ENCODE data around the gene ANKH.

The ANKH gene

DNA sequence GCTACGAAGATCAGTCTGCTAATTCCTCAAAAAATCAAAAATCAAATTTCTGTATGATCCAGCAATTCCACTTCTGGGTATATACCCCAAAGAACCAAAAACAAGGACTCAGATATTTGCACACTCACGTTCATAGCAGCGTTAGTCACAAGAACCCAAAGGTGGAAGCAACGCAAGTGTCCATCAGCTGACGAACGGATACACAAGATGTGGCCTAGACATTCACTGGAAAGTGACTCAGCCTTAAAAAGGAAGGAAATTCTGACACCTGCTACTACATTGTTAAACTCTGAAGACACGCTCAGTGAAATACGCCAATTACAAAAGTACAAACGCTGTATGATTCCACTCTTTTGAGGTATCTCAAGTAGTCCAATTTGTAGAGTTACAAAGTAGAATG, 113.7 kb downstream of the ANKH start:
- no peak for DNase-seq

DNA sequence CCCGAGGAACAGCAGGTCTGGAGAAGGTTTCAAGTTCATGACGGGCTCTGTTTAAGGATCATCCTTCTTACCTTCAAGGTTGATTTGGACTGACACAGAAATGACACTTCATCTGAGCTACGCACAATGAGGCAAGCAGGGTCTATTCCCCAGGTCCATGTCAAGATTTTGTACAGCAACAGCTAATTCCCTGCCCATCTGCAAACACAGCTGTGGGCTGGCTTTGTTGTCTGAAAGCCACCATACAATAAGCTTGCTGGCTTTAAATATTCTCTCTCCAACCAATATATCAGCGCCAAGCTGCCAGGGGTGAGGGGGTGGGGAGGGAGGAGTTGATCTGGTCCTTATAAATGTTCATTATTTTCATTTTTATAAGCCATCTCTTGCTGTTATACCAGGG, 115.1 kb downstream of the ANKH start:
- no peak for DNase-seq

DNA sequence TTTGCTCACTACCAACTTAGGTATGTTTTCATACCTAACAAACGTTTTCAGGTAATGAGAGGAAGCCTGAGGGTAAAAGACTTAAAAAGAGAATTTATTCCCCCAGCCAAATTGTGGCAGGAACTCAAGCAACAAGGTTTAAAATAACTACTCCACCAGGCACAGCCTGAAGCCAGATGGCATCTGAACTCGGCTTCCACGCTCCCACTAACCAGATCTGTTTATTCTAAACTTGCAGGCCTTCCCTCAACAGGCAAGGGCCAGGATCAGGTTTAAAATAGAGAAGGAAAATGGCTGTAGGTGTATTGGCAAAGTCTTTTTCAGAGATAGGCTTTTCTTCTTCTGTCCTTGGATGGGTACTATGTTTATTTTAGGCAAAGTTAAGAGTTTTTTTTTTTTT, 117.6 kb downstream of the ANKH start:
- DNase-seq = no peak

DNA sequence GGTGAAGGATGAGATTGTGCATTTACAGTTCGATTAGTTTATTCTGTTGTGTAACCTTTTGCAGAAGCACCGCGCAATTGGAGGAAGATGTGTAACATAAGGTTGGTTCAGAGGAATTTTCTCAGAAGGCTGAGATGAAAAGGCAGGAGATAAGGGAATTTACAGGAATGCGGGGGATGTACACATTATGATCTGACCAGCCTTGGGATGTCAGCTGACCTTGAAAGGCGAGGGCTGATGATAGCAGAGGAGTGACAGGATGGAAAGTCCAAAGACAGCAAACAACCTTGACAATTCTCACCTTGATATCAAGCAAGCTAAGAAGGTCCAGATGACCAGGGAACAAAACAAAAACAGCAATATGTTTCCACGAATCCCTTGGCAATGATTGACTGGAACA, 118.3 kb downstream of the ANKH start:
- no peak for DNase-seq

DNA sequence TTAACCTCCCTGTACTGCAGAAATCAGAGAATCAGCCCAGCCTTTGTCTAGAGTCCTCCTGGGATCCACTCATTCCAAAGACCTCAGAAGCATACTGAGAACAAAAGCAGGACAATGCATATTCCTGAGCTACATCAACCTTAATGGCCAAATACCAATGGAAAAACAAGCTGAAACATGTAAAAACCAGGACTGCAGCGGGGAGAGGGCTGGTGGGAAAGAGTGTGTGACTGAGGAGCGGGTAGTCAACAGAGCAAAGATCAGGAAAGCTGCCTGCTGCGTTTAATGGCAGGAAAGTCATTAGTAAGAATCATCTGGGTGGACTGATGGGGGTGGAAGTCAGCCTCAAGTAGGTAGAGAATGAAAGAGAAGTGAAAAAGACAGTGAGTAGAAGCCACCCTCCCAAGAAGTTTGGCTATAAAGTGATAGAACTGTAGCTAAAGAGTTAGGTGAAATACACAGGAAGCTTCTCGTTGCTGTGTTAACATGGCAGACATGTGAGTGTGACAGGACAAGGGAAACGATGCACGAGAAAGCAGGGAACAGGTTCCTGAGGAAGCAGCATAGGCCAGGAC, 119.0 kb downstream of the ANKH start:
- no peak for DNase-seq

DNA sequence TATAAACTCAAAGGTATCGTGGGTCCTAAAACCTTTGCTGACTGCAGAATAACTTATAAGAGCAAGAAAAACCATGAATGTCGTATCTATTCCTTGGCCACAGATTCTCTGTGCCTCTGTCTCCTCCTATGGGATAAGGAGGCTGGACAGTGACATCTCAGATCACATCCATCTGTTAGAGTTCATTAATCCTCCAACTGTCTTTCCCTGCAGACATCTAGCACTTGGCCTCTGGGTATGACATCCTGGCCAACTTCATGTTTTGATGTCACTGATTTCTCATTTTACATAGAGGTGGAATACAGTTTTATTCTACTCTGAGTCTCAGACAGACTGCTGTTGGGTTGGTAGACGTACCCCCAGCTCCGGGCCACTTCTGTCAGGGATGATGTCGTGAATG, 120.9 kb downstream of the ANKH start:
- no peak for DNase-seq

DNA sequence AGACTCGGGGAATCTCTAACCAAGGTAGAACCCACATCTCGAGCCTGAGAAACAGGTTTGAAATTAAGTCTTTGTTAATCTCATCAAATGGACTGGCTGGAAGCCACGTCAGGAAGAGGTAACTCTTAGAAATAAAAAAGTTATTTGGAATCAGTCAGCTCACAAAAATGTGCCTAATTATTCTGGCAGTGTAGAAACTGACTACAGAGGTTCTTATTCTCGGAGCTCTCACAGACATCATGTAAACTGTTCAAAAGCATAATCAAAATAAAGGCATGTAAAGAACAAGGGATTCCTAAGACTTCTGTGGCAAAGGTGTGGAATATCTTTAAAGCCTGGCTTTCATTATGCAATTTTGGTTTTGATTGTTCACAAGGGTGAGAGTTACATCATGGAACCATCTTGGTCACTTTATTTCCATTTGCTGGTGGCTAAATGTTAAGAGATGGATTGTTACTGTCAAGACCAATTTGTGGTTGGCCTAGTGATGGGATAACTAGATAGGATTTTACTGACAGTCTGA, 121.9 kb downstream of the ANKH start:
- no peak for DNase-seq

DNA sequence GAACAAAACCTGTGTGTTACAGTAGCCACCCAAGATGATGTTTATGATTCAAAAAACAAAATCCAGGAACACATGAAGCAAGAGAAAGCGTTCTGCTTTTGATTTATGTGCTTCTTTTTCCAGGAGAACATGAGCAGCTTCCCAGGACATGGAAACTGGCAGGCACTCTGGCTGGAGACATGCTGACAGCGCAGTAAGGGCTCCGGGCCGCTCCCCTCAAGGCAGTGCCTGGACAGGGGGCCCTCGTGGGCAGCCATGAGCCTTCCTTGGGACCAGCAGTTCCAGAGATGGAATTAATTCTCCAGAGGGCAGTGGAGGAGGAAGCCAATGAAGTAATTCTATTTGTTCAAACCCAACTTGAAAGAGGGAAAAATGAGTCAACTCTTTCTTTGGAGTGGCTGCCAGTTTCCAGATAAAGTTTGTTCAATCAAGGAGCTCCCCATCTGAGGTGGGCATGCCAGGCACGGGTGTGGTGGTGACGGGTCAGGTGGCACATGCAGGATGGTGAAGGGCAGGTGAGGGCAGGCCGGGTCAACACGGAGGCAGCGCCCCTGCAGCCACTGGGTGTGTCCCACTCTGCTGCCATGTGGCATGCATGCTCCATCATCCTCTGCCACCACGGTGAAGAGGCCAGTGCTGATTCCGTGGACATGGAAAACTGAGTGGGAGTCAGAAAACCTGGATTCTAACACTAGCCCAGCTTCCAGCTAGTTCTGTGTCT, 123.2 kb downstream of the ANKH start:
- no peak for DNase-seq

DNA sequence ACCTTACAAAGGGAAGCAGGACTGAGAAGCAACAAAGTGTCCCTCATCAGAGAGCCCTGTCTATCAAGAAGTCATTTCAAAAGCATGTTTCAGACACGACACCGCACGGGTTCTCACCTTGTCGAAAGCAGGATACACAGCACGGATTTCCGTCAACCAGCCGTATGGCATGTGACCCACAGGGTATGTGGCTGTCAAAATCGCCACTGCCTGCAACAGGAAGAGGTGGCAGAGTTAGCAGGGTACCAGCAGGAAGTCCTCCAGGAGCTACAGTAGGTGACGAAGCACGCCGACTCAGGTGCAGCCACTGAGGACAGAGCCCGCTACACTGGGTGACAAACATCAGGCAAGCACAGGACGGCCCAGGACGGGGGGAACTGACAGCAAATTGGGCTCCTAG, 125.8 kb downstream of the ANKH start:
- DNase-seq = no peak

DNA sequence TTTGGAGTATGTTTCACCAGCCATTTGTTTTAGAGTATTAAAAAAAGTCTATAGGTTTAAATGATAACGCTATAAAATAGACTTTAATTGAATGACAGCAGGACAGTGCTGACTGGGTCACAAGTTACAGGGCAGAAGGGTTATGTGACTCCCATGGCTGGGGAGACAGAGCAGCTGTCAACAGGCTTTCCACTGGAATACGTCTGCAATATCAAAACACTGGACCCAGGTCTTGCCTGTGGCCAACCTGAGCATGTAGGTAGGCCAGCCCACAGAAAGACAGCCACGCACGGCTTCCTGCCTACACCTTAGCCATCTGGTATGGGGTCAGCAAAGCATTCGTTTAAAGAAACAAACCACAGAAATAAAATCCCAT, 126.4 kb downstream of the ANKH start:
- DNase-seq = no peak

DNA sequence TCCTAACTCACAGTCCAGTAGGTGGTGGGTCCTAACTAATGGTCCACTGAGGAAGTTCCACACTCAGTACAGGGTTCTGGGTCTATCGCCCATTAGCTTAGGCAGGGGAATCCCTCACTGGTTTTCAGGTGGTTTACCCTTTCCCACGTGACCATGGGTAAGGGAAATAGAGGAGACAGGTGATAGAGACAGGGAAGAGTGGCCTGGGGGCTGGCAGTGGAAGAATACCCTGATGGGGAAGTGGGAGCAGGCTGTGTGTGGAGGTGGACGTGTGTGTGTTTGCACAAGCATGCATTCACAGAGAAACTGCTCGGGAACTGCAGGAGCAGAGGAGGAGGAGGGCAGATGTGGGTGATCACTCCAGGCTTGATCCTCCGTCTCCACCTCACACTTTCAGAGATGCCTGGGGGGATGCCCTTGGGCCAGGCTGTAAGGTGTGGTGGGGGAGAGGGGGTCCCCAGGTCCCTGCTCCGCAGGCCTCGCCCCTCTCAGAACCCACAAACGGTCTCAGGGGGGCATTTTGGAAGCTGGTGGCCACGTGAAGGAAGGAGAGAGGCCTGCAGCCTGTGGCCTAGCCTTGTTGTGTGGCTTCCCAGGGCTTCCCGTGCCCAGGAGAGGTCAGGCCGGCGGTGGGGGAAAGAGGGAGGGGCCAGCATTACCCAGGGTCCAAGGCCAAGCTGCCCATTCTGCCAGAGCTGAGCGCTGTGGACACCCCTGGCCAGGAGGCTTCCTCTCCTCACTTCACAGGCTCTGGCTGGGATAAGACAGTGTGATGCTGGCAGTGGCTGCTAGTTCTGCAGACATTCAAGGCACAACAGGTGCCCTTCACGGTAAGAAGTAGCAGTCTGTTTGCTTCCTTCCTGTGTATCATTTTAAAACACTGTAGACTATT, 127.0 kb downstream of the ANKH start:
- no peak for DNase-seq

DNA sequence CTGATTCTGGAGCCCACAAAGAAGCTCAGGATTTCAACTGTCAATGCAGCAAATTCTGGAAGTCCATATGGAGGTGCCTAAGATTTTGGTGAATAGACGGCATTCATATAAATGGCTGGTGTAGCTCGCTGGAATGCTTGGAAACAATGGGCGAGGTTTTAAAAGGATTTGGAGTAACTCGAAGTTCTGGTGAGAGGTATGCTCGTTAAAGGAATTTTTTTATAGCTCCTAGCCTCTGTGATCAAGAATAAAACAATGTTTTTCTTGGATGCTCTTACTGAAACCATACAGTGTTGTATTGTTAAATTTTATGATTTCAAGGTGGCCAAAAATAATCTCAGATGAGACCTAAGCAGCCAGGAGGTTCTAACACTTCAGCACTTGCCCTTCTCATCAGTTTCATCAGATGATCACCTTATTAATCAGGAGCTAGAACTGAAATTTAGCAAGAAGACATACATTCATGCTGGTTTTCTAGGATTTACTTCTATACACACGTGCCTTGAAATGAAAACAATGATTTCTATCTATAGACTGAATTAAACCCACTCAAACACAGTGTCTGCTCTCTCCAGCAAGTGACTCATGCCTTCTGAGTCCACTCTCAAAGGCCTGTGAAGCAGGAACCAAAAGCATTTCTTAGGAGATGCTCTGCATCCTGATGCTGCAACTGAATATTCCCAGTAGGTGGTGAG, 127.8 kb downstream of the ANKH start:
- DNase-seq = no peak

DNA sequence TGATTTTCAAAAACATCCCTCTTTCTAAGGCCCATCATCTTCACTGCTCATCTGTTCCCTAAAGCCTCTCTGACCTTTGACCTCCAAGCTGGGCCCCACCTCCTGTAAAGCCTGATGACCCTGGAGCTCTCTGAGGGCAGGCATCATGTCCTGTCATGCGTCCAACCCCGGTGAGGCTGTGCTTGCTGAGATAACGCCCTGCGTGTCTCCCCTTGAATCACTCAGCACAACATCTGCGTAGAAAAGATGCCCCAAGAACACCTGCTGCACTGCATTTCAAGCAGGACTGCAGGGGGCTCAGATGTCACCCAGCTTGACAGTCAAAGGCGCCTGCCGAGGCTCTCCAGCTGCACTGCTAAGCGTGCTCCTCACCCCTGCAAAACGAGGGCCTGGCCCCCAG, 129.1 kb downstream of the ANKH start:
- DNase-seq = no peak

DNA sequence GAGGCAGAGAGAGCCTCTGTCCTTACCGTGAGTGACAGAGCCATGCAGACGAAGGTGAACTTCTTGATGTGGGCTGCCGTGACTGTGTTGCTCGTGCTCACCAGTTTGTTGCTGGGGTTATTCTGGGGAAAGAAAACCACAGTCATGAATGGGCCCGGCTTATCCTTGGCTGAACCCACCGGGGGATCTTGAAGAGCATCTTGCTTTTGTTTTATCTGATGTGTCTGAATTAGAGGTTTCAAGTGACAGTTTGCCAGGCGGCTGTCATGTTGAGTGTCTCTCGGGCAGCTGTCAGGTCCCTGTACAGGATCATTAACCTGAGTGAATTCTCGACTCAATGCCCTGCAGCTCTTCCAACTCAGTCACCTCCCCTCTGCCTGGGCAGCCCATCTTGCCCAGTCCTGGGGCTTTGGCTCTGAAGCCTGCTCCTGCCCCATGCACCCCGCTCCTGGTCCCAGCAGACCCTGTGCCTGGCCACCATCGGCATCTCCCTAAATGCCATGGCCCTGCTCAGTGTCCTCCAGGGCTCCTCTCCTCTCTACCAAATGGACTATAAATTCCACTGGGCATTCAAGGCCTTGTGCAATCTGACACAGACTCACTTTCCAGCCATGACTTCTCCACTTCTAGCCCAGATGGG, 129.7 kb downstream of the ANKH start:
- DNase-seq = no peak

DNA sequence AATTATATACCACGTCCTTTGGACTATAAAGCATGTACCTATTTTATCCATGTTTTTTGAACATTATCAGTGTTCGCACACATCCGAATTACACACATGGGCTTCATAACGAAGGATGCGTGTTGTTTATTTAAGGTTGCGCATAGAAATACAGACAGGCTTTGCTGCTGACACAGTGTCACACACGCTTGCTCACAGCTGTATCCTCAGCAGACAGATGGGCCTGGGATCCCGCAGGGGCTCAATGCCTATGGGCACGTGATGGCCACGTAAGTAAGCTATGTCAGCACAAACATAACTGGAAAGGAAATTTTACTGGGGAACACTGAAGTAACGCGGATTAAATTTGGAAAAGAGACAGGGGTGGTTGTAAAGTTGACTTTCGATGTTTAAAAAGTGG, 130.4 kb downstream of the ANKH start:
- DNase-seq = no peak

DNA sequence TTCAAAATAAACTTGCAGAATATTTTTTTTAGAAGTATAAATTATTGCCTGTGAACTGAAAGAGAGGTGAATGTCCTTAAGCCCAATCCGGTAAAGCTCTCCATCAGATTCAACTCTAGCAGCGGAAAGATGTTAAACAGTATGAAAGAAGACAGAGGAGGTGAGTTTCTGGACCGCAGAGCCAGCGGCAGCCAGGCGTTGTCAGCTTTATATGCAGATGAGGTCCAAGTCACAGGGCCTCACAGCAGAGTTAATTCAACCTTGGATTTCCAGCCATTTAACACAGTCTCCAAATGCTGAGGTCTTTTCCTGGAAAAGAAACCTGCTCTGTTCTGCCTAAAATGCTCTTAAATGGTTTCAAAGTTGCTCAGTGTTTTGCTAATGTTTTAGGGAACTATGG, 131.6 kb downstream of the ANKH start:
- no peak for DNase-seq

DNA sequence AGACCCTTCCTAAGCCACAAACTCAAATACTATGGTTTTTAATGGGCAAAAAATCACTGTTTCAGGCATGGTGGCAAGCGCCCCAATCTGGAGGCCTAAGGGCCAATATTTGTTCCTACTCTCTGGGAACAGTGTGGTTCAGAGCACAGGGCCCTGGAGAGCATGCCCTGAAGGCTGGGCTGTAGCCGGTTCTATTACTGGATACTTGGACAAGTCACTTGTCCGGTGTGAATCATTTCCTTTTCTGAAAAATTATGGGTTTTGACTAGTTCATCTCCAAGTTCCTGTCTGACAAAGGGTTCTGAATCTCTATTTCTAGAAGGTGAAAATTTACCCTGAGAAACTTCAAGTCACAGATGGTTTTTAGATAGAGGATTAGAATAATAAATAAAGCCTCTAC, 132.0 kb downstream of the ANKH start:
- no peak for DNase-seq

DNA sequence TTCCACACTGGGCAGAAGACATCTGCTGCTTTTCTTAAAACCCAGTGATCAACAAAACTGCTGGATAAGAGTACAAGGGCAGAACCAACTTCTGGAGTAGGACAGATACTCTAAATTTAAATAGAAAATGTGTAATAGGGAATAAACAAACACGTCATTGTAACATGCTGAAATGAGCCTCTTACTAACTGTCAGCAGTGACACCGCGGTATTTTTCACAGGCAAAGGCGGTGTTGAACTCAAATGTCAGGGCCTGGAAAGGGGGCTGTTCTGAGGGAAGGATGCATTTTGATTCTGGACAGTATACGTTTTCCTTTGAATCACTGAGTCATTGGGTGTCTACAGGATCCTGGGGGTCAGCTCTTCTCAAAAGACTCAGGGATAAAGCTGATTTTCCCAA, 133.5 kb downstream of the ANKH start:
- no peak for DNase-seq

DNA sequence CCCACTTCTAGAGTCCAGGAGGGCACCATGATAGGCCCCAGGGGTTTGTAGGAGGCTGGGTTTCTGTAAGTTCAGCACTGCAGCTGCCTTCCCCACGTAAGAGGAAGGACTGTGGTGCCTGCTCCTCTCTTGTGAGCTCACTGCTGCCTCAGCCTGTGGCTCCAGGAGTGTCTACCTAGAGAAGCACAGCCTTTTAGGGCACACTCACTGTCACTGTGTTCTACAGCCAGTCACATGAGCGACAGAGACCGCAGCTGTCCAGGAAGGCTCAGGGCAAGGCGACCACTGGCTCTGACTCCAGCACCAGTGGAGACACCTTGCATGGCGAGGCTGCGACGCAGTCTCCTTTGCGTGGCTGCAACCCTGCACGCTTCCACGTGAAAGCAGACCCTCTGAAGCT, 134.3 kb downstream of the ANKH start:
- no peak for DNase-seq

DNA sequence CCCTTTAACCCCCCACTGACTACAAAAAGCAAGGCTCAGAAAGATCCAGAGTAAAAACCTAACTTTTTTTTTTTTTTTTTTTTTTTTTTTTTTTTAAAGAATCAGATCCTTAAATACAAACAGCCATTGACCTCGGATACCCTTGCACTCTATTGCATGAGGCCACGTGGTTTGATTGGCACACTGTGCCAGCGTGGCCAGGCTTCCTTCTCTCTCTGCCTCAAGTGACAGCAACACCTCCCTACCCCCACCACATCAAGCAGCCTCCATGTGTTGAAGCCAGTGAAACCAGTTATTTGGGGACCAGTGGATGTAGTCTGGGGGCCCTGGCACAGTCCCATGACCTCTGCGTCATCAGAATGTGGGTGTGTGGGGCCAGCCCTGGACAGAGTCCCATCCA, 135.6 kb downstream of the ANKH start:
- DNase-seq = no peak

DNA sequence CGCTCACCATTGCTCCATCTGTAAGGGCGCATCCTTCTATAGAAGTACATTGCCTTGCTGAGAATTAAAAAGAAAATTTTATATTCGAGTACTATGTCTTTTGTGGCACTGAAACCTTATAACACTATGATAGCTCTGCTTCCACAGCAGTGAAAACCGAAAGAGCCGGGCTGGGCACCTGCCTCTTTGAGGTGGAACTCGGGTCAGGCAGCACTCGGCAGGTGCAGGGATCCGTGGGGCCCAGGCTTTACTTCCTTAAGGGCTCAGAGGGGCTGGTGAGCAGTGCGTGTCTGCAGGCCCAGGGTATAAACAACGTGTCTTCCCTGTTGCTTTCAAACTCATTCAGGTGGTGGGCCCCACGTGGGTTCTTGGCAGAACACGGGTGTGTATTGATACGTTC, 137.2 kb downstream of the ANKH start:
- DNase-seq = no peak

DNA sequence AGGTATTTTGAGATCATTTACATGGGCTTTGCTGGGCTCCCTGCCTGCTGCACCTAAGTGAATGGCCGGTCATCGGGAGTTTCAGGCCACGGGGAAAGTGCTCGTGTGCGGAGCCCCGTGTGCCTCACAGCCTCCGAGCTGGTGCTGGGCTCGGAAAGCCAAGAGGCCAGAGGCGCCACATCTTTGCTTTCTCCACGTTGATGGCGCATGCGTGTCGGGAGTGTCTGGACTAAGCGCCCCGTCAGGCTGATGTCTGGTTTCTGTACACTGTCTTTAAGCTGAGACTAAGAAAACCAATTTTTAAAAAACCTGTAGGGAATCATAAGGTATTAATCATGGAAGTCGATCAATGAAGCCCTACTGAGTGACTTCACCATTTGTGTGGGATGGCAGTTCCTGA, 137.9 kb downstream of the ANKH start:
- DNase-seq = no peak

DNA sequence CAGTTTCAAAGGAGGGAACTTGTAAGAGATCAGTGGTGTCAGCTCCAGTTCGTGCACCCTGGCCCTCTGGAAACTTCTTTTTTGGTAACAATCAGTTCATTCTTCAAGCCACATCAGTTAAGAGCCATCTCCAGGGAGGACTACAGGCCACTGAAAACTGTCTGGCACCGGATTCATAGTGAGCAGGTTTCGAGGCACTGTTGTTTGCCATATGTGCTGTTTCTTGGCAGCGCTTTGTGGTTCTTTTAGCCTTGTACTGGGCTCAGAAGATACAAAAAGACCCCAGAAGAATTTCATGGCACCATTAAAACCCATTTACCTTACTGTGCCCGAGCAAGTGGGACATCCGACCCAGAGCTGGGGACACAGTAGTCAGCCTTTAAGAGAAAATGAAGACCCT, 138.6 kb downstream of the ANKH start:
- no peak for DNase-seq

Measured in stimulated activated CD4-positive, alpha-beta T cell treated with anti-CD3 and anti-CD28 coated beads, Interleukin-12 subunit alpha, Interleukin-12 subunit beta, amount 100 ng/mL, for 4 hours (primary cell).